ENCODE data around the gene MSL3.

Gene MSL3

DNA sequence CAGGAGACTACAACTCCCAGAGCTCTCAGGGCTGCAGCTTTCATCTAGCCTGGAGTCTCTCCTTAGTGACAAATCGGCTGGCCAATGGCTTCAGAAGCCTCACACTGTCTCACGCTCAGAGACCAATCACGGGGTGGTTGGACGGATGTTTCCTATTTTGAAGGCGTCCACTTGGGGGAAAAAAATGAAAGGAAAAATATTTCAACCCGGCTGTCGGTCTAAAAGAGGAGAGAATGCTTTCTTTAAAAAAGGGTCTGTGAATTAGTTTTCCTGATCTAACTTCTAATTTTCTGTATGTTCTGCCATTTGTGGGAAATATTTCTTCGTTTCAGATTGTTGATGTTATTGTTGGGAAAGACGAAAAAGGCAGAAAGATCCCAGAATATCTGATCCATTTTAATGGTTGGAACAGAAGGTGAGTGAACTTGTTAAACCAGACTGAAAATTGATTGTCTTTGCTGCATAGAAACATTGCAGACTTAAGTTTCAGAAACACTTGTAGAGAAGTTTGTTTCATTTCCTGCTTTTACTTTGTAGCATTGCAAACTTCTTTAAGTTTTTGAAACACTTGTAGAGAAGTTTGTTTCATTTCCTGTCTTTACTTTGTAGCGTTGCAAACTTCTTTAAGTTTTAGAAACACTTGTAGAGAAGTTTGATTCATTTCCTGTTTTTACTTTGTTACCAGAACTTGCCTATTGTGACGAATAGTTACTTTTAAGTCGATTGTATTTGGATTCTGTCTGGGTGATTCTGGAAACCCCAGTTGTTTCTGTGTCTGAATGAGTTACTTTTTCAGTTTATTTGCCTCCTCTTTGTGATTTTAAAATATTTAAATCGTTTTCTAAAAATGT is 1.6 kb downstream of the MSL3 start:
- peak; percentile 90 for DNase-seq (ENCODE audit: low spot score)

DNA sequence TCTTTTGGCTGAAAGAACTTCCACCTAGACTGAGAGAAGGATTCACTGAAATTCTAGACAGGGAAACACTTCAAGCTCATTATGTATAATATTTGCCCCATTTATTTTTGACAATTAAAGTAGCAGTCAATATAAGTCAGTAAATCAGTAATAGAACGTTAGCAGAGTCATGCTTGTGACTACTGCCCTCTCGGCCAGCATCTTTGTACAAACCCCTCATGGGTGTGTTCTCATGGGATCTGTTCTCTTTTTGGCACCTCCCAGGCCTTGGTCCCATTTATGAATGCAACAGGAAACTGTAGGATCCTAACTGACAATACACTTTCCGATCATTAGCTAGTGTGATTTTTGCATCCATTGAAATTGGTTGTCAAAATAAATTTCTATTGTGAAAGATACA is 2.9 kb downstream of the MSL3 start:
- no peak for DNase-seq (ENCODE audit: low spot score)

- DNase-seq (ENCODE audit: low spot score): no peak
Measured at GRCh38 chrX:11764602-11765067, 6.6 kb downstream of the MSL3 start.

DNA sequence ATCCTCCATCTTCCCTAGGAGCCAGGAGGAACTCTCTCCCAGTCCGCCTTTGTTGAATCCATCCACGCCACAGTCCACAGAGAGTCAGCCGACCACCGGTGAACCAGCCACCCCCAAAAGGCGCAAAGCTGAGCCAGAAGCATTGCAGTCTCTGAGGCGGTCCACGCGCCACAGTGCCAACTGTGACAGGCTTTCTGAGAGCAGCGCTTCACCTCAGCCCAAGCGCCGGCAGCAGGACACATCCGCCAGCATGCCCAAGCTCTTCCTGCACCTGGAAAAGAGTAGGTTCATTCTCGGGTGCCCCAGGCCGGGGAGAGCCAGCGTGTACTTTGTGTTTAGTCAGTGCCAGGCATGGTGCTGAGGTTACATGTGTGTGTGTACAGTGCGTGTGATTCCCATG is 7.4 kb downstream of the MSL3 start:
- no peak for DNase-seq (ENCODE audit: low spot score)

DNA sequence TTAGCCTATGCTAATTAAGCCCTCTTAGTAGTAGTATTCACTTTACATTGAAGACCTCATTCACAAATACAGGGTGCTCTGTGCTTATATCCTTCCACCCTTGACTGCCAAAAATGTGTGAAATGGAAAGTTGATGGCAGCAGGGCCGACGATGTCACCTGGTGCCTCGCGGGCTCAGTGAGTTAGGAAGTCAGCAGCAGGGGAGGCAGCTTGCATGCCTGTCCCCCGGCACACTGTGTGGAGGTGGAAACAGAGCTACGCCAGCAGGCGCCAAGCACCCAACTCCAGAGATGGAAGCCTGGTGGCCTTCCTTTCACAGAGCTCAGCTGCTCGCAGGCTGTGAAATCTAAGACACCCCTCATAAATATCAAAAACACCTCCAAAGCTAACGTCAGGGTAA is 8.4 kb downstream of the MSL3 start:
- no peak for DNase-seq (ENCODE audit: low spot score)

DNA sequence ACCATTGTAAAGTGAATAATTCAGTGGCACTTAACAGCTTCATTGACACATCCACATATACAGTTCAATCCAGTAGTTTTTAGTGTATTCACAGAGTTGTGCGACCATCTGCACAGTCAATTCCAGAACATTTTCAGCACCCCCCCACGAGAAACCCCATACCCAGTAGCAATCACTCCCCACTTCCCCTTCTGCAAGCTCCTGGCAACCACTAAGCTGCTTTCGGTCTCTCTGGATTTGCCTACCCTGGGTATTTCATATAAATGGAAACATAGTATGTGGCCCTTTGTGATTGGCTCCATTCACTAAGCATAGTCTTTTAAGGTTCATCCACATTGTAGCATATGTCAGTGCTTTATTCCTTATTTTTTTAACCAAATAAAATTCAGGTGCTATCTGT is 10.0 kb downstream of the MSL3 start:
- no peak for DNase-seq (ENCODE audit: low spot score)

DNA sequence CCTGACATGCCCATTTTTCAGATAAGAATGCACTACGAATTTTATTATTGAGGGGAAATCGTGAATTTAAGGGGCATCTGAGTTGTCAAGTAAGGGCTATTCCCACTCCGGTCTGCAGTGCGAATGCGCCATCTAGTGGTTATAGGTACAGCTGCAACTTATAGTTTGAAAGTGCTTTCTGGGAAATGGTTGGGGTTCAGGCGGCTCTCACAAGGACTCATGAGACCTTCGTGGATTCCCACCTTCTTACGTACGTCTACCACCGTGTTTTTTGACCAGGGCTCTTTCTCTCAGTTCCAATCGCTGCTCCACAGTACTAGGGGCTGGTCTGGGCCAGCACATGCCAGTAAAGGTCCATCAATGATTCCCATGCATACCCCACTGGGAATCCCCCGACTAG is 12.3 kb downstream of the MSL3 start:
- peak; percentile 54 for DNase-seq (ENCODE audit: low spot score)

DNA sequence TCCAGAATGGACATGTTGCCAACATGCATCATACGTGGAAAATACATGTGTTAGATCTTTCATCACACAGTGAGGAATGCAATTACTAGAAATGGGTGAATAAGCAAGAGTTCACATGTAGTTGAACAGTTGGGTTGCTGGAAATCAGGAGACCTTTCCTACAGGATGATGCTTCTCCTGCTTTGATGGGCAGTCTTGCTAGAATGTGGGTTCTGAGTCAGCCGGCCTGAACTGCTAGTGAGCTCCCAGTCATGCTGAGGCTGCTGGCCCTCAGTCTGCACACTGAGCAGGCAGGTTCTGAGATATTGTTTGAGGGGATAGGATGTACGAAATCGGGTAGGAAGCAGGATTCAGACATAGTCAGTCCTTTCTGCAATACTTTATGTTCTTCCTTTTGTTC is 20.2 kb downstream of the MSL3 start:
- no peak for DNase-seq (ENCODE audit: low spot score)

- DNase-seq (ENCODE audit: low spot score): no peak
Measured at GRCh38 chrX:11781133-11781532, 23.1 kb downstream of the MSL3 start.

GRCh38 chrX:11781734-11782370 is 23.8 kb downstream of the MSL3 start:
- DNase-seq (ENCODE audit: low spot score): no peak

- DNase-seq (ENCODE audit: low spot score): no peak
Measured at GRCh38 chrX:11784543-11784942, 26.5 kb downstream of the MSL3 start.

- DNase-seq (ENCODE audit: low spot score): no peak
Measured at GRCh38 chrX:11786862-11787261, 28.8 kb downstream of the MSL3 start.

GRCh38 chrX:11787564-11787963 is 29.5 kb downstream of the MSL3 start:
- no peak for DNase-seq (ENCODE audit: low spot score)

- no peak for DNase-seq (ENCODE audit: low spot score)
Measured at GRCh38 chrX:11789809-11790208, 31.8 kb downstream of the MSL3 start.

GRCh38 chrX:11791090-11791489 is 33.1 kb downstream of the MSL3 start:
- no peak for DNase-seq (ENCODE audit: low spot score)

- no peak for DNase-seq (ENCODE audit: low spot score)
Measured at GRCh38 chrX:11791537-11791936, 33.5 kb downstream of the MSL3 start.

GRCh38 chrX:11792461-11793421 is 34.7 kb downstream of the MSL3 start:
- DNase-seq (ENCODE audit: low spot score): no peak

- no peak for DNase-seq (ENCODE audit: low spot score)
Measured at GRCh38 chrX:11793734-11794133, 35.7 kb downstream of the MSL3 start.

- no peak for DNase-seq (ENCODE audit: low spot score)
Measured at GRCh38 chrX:11813341-11813740, 55.3 kb downstream of the MSL3 start.

Data from SW480 (cell line).